Cardiac septum (tissue), 1 donor: Measurements from ENCODE around the gene RUNDC3A. TPM values are rescaled to one million over a fixed set of nuclear protein-coding genes. Genes with fewer than 3 reads are reported as not detected.
"Not testable (repeated sequence)": the region's sequence is repeated elsewhere in the genome, so short reads cannot be mapped to it uniquely, and the experiment has no call there.

Experiments
- DNase-seq: peaks from one replicate; pipeline ENCODE4 v3.0.0-alpha.2; 2020; ENCODE audit warnings: low spot score
- intact Hi-C: fragments of 100-400 bp; cut with DNase I; formaldehyde crosslinking; loops from one replicate; pipeline ENCODE4 v1.14.0; 2022
- total RNA-seq: library from RNA; stranded (reverse); fragmentation: NEBNext Ultra II Directional; extraction: Animal tissue kit (Norgen Biotek cat#: 25700); gene quantifications from one replicate; pipeline ENCODE4 v1.2.1, GENCODE V29; 2021
- donor health status: DM: no; HTN: no; CAD: no.

Gene RUNDC3A
- total RNA-seq, 1 donor from 2014 or later = 0.97 TPM

GRCh38 chr17:44352828-44353671 is 44.6 kb downstream of the RUNDC3A start:
- intact Hi-C loops = no loop called here
- DNase-seq = no peak

DNA sequence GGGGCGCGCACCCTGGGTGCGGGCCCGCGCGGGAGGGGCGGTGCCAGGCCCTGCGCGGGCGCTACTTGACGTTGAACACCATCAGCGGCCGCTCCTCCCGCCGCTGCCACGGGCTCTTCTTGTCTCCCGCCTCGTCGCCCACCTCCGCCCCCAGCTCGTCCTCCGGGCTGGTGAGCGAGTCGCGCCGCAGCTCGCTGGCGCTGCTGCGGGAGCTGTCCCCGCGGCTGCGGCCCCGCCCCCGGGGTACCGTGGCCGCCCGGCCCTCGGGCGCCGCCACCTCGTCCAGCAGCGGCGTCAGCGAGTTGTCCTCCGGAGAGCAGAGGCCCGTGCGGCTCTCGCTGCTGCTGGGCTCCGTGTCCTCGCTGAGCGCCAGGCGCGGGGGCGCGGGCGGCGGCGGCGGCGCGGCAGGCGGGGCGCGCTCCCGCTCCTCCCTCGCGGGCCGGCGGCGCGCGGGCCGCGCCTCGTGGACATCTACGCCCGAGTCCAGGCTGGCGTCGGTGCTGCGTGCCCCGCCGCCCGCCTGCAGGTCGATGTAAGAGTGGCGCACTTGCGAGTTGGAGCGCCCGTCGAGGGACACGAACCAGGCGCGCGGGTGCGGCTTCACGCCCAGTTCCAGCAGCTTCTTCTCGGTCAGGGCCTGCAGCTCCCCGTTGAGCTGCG is 45.4 kb downstream of the RUNDC3A start:
- intact Hi-C loops = no loop called here
- DNase-seq = no peak

- DNase-seq = no peak
- intact Hi-C loops = no loop called here
Measured at GRCh38 chr17:44354582-44355561, 46.5 kb downstream of the RUNDC3A start.

GRCh38 chr17:44355642-44356099 is 47.3 kb downstream of the RUNDC3A start:
- no peak for DNase-seq
- intact Hi-C loops = no loop called here

GRCh38 chr17:44356241-44356640 is 47.8 kb downstream of the RUNDC3A start:
- intact Hi-C loops = no loop called here
- no peak for DNase-seq

GRCh38 chr17:44358066-44358465 is 49.7 kb downstream of the RUNDC3A start:
- intact Hi-C loops = no loop called here
- DNase-seq = no peak

DNA sequence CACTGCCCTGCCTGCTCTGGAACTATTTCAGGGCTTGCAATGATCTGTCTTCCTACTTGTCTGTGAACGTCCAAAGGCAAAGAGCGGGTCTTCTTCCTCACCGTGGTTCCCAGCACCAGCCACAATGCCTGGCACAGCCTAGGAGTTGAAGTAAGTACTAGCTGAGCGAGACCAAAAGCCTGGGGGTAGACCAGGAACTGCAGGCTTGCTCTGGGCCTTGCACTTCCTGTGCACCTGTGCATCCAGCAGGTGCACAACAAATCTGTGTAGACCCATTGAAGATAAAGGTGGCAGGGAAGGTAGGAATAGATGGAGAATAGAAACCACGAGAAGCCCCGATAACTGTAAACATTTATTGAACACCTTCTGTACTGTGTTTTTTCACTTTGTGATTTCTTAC is 50.6 kb downstream of the RUNDC3A start:
- no peak for DNase-seq
- intact Hi-C loops = no loop called here

- intact Hi-C loops = no loop called here
- DNase-seq = no peak
Measured at GRCh38 chr17:44359458-44360143, 51.2 kb downstream of the RUNDC3A start.

DNA sequence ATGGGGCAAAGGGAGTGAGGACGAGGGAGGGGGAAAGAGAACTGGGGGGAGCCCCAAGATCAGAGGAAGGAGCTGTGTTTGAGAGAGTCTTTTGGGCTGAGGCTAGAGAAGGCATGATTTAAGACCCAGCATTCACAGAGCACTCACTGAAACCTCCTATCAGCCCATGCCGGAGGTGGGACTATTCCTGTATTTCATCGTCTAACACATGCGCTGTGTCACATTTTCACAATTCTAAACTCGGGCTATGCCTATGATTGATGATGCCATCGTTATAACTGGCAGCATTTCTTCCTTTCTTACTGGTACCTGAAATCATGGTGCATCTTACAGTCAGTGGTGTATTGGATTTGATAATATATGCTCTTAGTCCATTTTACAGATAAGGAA is 51.7 kb downstream of the RUNDC3A start:
- no peak for DNase-seq
- intact Hi-C loops = no loop called here

- intact Hi-C loops = no loop called here
- DNase-seq = no peak
Measured at GRCh38 chr17:44360826-44361225, 52.4 kb downstream of the RUNDC3A start.

DNA sequence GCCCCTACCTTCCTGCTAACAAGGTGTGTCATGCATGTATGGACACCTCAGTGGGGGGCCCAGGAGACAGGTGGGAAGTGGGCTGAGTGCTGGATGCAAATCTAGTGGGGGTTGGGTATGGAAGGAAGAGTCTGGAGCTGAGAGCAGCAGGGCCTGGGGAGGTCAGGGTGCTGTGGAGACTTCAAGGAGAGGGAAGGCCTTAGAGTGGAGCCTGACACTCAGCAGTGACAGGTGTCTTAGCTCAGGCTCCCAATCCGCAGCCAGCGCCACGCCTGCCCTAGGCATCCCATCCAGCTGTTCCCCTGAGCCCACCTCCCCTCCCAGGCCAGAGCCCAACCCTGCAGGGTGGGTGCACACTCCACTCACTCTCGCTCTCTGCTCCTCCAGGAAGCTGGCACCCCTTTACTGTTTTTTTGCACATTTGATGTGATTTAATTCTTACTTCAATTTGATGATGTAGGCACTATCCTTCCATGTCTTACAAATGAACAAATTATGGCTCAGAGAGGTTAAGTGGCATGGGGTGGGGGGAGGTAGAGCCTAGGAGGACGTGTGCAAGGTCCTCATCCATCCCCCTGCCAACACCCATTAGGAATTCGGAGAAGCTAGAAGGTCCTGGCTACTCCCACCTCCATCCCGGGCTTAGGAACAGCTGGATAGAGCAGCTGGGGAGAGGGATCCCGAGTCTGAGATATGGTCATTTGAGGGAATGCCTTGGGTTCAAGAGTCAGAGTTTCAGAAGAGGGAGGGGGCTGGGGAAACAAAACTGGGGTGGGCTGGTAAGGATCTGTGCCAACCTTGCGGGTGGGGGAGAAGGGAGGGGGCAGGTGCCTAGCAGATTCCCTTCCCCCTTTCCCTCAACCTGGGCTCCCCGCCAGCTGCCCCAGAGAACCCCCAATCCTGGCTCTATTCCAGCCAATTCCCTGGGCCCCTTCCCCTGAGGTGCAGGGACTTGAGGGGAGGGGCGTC is 53.2 kb downstream of the RUNDC3A start:
- no peak for DNase-seq
- intact Hi-C loops = no loop called here

- intact Hi-C loops = no loop called here
- DNase-seq = no peak
Measured at GRCh38 chr17:44362459-44362948, 54.1 kb downstream of the RUNDC3A start.

DNA sequence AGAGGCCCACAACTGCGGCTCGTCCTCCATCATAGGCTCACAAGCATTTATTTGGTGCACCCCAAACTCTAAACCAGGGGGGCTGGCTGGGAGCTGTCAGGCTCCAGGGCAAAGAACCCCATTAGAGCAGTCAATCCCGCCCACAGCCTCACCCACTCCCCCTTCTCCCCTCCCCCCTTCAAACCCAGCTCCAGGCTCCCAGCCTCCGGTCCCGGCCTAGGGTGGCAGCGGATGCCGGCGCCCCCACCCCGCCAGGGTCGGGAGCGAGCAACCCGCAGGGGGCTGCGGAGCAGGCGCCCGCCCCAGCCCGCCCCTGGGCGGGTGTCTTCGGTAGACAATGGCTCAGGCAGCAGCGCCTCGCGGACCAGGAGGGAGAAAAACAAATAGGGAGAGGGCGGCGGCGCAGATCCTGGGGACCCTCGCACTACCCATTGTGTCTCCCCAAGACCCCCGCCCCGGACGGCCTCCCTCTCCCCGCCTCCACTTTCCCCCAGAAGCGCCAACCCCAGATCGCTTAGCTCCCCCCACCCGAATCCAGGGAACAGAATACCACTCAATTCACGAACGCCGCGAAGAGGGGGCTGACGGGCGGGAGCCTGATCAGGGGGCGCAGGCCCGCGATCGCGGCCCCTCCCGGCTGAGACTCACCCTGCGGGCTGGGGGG is 54.7 kb downstream of the RUNDC3A start:
- intact Hi-C loops = no loop called here
- no peak for DNase-seq

GRCh38 chr17:44363613-44364159 is 55.3 kb downstream of the RUNDC3A start, which contains the start of gene FAM171A2:
Gene FAM171A2, minus strand, starts transcription at chr17:44363853. Its CDS starts 139 bp downstream, at chr17:44363714.
- intact Hi-C loops = no loop called here
- peak; percentile 84 for DNase-seq

GRCh38 chr17:44365051-44365450 is 56.6 kb downstream of the RUNDC3A start:
- intact Hi-C loops, DNase-seq: not testable (repeated sequence)

DNA sequence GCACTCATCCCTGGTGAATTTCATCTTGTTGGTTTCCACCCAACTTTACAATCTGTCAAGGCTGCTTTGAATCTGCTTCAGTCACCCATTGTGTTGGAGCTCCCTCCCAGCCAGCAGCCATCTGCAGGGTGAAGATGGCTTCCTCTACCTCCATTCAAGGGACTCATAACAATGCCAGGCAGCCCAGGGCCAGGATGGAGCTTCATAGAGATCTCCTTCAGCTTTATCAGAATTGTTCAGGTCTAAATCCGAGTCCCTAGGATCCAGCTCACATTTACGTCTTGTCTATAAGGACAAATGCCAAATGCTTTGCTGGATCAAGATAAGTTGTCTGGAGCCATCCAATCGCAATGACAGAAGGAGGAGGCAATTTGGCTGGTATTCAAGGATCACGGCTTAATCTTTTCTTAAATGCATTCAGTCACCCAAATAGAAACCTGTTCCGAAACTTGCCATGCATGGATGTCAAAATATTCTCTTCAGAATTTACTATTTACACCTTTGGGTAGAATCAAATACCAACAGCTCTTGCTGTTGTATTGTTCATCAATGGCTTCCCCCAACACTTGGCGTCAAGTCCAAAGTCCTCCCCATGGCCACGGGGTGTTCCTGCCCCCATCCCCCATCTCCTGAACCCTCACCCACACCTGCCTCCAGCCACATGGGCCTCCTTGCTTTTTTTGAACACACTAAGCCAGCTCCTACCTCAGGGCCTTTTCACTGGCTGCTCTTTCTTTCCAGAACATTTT is 59.0 kb downstream of the RUNDC3A start:
- no peak for DNase-seq
- intact Hi-C loops = no loop called here
